NT2/D1 (cell line): ENCODE measurements around the gene ARVCF.

ENCODE experiments used
- DNase-seq: peaks from one replicate; pipeline ENCODE4 v3.0.0-alpha.2; 2011; ENCODE audit warnings: low read depth, low spot score
- H3K27me3 ChIP-seq: 2 replicates; pipeline ENCODE4 v1.6.0; 2011; ENCODE audit warnings: mild to moderate bottlenecking; ENCODE audit not compliant: insufficient read length, insufficient read depth
- H3K36me3 ChIP-seq: 2 replicates; pipeline ENCODE4 v1.6.1; 2011; ENCODE audit warnings: mild to moderate bottlenecking, low read length, mixed read lengths; ENCODE audit not compliant: insufficient read depth, insufficient read length
- H3K4me1 ChIP-seq: 2 replicates; pipeline ENCODE4 v1.5.1; 2011; ENCODE audit not compliant: insufficient read depth, insufficient read length
- H3K4me3 ChIP-seq: 2 replicates; pipeline ENCODE4 v1.5.1; 2011; ENCODE audit warnings: low read depth; ENCODE audit not compliant: insufficient read length
- H3K9ac ChIP-seq: 2 replicates; pipeline ENCODE4 v1.6.0; 2011; ENCODE audit warnings: low read depth; ENCODE audit not compliant: insufficient read length
- H3K9me3 ChIP-seq: 2 replicates; pipeline ENCODE4 v1.5.1; 2011; ENCODE audit warnings: mild to moderate bottlenecking, low read length; ENCODE audit not compliant: insufficient read depth
- SUZ12 ChIP-seq: IDR thresholded peaks from 2 replicates; pipeline ENCODE4 v1.6.1; 2011; ENCODE audit not compliant: insufficient read length, insufficient read depth; ENCODE audit errors: extremely low read depth
- YY1 ChIP-seq: IDR thresholded peaks from 2 replicates; pipeline ENCODE4 v1.6.1; 2011; ENCODE audit not compliant: insufficient read length, insufficient read depth
- ZNF274 ChIP-seq: IDR thresholded peaks from 2 replicates; pipeline ENCODE4 v1.6.1; 2011; ENCODE audit warnings: mild to moderate bottlenecking, low read depth, low read length

Gene ARVCF

GRCh38 chr22:20016734-20017621 lies at the start of gene ARVCF:
Gene ARVCF, minus strand, starts transcription at chr22:20016823. Its CDS starts 26,029 bp downstream, at chr22:19990794.
- peak within 1 kb of the TSS; percentile 65 for H3K4me3 ChIP-seq
- TF ChIP-seq SUZ12 (no peak), ZNF274 (no peak), YY1 (no peak)
- H3K36me3 ChIP-seq: no peaks in the 10 kb centered on the region
- peak within 1 kb of the TSS; percentile 76 for H3K9ac ChIP-seq
- peaks cover 13% of the 10 kb centered on the region for H3K4me1 ChIP-seq
- H3K27me3 ChIP-seq: peaks cover 69% of the 10 kb centered on the region
- peak; percentile 59 for DNase-seq
- H3K9me3 ChIP-seq: no peaks in the 10 kb centered on the region

- peaks cover 2% of the 10 kb centered on the region for H3K4me1 ChIP-seq
- H3K27me3 ChIP-seq: no peaks in the 10 kb centered on the region
- TF ChIP-seq YY1 (no peak), ZNF274 (no peak), SUZ12 (no peak)
- H3K4me3 ChIP-seq: no peak overlapping the region
- DNase-seq: no peak
- no peaks in the 10 kb centered on the region for H3K9me3 ChIP-seq
- H3K36me3 ChIP-seq: peaks cover 19% of the 10 kb centered on the region
- no peak overlapping the region for H3K9ac ChIP-seq
Measured at GRCh38 chr22:20065896-20066616, 49.4 kb upstream of the ARVCF start.

GRCh38 chr22:20064545-20065262 lies 48.1 kb upstream of the ARVCF start:
- no peaks in the 10 kb centered on the region for H3K9me3 ChIP-seq
- peaks cover 19% of the 10 kb centered on the region for H3K36me3 ChIP-seq
- H3K4me1 ChIP-seq: no peaks in the 10 kb centered on the region
- TF ChIP-seq ZNF274 (no peak), SUZ12 (no peak), YY1 (no peak)
- no peak overlapping the region for H3K9ac ChIP-seq
- no peaks in the 10 kb centered on the region for H3K27me3 ChIP-seq
- DNase-seq: no peak
- H3K4me3 ChIP-seq: no peak overlapping the region

- no peaks in the 10 kb centered on the region for H3K9me3 ChIP-seq
- no peak overlapping the region for H3K4me3 ChIP-seq
- no peak overlapping the region for H3K9ac ChIP-seq
- no peak for DNase-seq
- no peaks in the 10 kb centered on the region for H3K4me1 ChIP-seq
- H3K36me3 ChIP-seq: peaks cover 19% of the 10 kb centered on the region
- H3K27me3 ChIP-seq: no peaks in the 10 kb centered on the region
- TF ChIP-seq SUZ12: no peak
- no peak for TF ChIP-seq ZNF274
- no peak for TF ChIP-seq YY1
Measured at GRCh38 chr22:20064140-20064480, 47.5 kb upstream of the ARVCF start.

GRCh38 chr22:20063271-20064139 lies 46.9 kb upstream of the ARVCF start:
- no peak for DNase-seq
- TF ChIP-seq SUZ12 (no peak), YY1 (no peak), ZNF274 (no peak)
- no peak overlapping the region for H3K9ac ChIP-seq
- no peaks in the 10 kb centered on the region for H3K27me3 ChIP-seq
- H3K9me3 ChIP-seq: no peaks in the 10 kb centered on the region
- H3K36me3 ChIP-seq: peaks cover 19% of the 10 kb centered on the region
- no peak overlapping the region for H3K4me3 ChIP-seq
- H3K4me1 ChIP-seq: no peaks in the 10 kb centered on the region

GRCh38 chr22:20062766-20063083 lies 46.1 kb upstream of the ARVCF start:
- H3K27me3 ChIP-seq: no peaks in the 10 kb centered on the region
- no peak overlapping the region for H3K4me3 ChIP-seq
- H3K36me3 ChIP-seq: peaks cover 19% of the 10 kb centered on the region
- TF ChIP-seq YY1 (no peak), SUZ12 (no peak), ZNF274 (no peak)
- no peaks in the 10 kb centered on the region for H3K9me3 ChIP-seq
- no peaks in the 10 kb centered on the region for H3K4me1 ChIP-seq
- no peak overlapping the region for H3K9ac ChIP-seq
- DNase-seq: no peak
